CD4-positive, alpha-beta T cell treated with Interferon alpha-2 for 1 hour (primary cell): ENCODE measurements around the gene FCGBP.

Source experiments
- DNase-seq, 2 donors: peaks; one replicate each; pipeline ENCODE4 v3.0.0-alpha.2; 2020 to 2022

Gene FCGBP

GRCh38 chr19:39943586-39943985, 9.2 kb upstream of the FCGBP start:
- DNase-seq = no peak

- no peak for DNase-seq
Observed at GRCh38 chr19:39942366-39942730, 7.9 kb upstream of the FCGBP start.

- DNase-seq = peak; percentile 79 to 85
Observed at GRCh38 chr19:39941615-39942365, 7.4 kb upstream of the FCGBP start.

DNA sequence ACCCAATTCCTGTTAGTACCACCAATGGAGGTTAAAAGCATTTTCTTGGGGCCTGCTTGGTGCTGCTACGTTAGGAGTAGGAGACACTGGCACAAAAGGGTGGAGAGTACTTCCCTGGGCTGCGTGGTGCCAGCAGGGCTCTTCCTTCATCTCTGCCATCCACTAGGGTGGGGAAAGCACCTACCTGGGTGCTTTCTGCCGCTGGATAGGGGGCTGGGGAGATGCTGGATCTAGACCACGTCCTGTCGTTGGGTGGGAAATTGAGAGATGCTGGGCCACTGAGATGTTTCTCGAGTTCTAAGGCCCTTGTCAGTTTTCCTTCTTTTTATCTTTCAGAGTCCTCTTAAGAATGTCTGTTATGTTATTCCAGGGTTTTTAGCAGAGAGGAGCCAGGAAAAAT, 6.7 kb upstream of the FCGBP start:
- DNase-seq = peak in 1 of 2 donors; percentile 47

DNA sequence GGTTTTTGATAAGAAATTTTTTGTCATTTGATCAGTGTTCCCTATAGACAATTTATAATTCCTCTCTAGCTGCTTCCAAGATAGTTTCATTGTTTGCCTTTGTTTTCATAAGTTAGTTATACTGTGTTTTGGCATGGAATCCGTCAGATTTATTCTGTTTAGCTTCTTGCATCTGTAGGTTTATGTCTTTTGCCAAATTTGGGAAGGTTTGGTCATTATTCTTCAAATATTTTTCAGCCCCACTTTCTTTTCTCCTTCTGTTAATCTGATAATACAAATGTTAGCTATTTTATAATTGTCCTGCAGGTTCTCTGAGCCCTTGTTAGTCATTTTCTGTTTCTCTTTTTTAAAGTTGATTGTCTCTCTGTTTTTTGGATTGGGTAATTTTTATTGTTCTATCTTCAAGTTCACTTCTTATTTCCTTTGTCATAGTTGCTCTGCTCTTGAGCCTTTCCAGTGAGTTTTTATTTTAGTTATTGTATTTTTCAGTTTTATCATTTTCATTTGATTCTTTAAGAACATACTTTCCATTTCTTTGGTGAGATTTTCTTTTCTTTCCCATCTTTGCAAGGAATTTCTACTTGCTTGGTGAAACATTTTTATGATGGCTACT, 5.9 kb upstream of the FCGBP start:
- no peak for DNase-seq

- no peak for DNase-seq
Observed at GRCh38 chr19:39939556-39939955, 5.1 kb upstream of the FCGBP start.

DNA sequence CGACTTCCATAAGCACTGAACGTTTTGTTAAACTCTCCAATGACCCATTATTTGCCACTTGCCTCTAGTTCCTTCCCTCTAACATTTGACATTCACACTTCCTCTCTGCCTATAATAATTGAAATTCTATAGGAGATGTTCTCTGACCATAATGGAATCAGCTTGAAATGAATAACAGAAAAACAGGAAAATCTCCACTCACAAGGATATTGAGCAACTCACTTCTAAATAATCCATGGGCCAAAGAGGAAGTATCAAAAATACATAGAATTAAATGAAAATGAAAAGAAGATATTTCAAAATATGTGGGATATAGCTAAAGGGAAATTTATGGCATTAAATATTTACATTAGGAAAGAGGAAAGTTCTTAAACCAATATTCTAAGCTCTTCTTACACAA, 3.4 kb upstream of the FCGBP start:
- no peak for DNase-seq

DNA sequence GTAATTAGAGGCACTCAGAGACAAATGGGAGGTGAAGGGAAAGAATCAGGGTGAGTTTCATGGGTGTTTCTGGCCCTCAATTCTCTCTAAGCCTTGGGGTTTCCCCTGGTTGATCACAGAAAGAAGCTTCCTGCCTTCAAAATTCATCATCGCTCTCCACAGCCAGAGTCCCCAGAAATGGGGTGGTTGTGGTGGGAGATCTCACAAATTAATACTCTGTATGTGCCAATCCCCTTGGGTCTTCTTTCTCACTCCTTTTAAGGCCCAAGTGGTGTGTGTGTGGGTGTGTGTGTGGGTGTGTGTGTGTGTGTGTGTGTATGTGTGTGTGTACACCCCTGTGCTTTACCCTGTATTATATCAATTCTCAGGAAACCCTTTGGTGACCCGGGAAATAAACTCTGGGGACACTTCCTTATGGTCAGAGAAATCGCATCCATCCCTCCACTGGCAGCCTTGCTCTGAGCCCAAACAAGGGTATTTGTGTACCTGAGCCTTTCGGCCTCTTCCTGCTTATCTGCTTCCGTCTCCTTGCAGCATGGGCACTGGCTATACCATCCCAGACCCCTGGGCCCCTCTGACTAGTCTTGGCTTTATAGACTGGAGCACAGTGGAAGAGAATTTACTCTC, 2.8 kb upstream of the FCGBP start:
- peak; percentile 29 to 70 for DNase-seq

DNA sequence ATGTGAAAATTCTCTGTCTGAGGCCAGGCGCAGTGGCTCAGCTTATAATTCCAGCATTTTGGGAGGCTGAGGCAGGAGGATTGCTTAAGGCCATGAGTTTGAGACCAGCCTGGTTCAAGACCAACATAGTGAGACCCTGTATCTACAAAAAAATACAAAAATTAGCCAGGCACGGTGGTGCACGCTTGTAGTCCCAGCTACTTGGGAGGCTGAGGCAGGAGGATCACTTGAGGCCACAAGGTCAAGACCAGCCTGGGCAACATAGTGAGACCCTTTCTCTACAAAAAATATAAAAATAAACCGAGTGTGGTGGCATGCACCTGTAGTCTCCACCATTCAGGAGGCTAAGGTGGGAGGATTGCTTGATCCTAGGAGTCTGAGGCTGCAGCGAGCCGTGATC, 2.2 kb upstream of the FCGBP start:
- DNase-seq = no peak

- no peak for DNase-seq
Observed at GRCh38 chr19:39936020-39936419, 1.6 kb upstream of the FCGBP start.

- DNase-seq = no peak
Observed at GRCh38 chr19:39935364-39935661, 879 bp upstream of the FCGBP start.

GRCh38 chr19:39929750-39930149, 4.7 kb downstream of the FCGBP start:
- no peak for DNase-seq

GRCh38 chr19:39928357-39928725, 6.1 kb downstream of the FCGBP start:
- DNase-seq = no peak

DNA sequence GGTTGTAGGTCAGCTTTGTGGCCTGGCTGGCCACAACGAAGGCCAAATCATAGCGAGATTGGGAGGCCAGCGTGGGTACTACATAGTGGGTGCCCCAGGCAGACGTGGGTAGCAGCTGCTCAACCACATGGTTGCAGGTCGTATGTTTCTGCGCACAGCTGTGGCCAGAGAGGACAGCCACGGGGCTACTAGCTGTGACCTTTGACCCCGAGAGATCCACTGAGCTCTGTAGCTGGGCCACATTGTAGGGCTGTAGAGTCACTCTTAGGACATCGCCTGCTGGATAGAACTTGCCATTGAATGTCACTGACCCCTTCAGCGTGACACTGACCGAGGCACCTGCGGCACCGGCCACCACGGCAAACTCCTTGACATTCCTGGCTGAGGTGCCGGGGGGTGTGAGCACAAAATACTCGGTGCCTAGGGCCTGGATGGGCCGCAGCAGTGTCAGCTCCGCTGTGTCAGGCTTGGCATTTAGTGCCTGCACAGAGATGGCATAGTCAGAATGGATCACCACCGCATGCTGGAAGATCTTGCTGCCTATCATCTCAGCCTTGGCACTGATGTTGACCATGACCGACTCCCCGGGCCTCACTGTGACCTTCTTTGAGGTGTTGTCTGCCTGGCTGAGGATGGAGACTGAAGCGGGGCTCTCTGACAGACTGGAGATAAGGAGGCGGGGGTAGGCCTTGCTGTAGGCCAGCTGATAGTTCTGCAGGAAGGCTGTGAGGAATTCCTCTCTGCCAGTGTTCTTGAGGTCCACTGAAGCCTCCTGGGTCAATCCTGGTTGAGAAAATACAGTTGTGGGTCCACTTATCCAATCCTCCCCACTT, 6.7 kb downstream of the FCGBP start:
- DNase-seq = no peak

- no peak for DNase-seq
Observed at GRCh38 chr19:39927076-39927475, 7.4 kb downstream of the FCGBP start.

DNA sequence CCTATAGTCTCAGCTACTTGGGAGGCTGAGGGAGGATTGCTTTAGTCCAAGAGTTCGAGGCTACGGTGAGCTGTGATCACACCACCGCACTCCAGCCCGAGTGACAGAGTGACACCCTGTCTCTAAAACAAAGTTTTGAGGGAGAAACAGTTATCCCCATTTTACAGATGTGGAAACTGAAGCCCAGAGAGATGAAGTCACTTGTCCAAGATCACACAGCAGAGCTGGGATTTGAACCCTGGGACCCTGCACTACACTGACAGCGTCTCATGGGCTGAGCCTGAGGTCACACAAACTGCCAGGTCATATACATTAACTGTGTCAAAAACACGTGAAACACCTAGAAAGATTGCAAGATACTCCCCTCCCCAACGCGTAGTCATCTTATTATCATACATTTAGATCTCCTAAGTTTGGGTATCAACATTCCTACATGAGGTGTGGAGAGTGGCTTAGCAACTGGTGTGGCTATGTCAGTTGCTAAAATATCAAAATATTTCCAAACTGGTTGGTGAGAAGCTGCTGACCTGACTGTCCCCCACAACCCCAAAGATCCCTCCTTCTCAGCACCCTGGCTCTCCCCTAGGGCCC, 8.2 kb downstream of the FCGBP start:
- no peak for DNase-seq

DNA sequence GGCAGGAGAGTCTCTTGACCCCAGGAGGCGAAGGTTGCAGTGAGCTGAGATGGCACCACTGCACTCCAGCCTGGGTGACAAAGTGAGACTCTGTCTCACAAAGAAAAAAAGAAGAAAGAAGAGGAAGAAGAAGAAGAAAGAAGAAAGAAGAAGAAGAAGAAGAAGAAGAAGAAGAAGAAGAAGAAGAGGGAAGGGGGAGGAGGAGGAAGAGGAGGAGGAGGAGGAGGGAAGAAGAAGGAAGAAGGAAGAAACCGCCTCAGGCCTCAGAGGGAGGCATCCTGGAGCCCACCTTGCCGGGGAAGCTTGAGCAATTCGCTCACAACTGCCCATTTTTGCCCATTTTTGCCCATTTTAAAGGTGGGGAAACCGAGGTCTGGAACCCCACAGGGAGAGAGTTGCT, 9.5 kb downstream of the FCGBP start:
- DNase-seq = no peak

GRCh38 chr19:39924389-39924788, 10.0 kb downstream of the FCGBP start:
- DNase-seq = no peak

GRCh38 chr19:39923862-39924261, 10.6 kb downstream of the FCGBP start:
- DNase-seq = no peak

DNA sequence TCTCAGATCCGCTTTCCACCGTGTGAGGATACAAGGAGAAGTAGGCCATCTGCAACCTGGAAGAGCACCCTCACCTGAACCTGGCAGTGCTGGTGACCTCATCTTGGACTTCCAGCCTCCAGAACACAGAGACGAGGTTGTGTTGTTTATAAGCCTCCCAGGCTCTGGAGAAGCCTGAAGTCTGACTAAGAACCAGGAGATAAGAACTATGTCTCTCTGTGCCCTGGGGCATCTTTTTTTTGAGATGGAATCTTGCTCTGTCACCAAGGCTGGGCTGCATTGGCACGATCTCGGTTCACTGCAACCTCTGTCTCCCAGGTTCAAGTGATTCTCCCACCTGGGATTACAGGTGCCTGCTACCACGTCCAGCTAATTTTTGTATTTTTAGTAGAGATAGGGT, 14.5 kb downstream of the FCGBP start:
- no peak for DNase-seq

GRCh38 chr19:39918183-39918651, 16.2 kb downstream of the FCGBP start:
- no peak for DNase-seq

DNA sequence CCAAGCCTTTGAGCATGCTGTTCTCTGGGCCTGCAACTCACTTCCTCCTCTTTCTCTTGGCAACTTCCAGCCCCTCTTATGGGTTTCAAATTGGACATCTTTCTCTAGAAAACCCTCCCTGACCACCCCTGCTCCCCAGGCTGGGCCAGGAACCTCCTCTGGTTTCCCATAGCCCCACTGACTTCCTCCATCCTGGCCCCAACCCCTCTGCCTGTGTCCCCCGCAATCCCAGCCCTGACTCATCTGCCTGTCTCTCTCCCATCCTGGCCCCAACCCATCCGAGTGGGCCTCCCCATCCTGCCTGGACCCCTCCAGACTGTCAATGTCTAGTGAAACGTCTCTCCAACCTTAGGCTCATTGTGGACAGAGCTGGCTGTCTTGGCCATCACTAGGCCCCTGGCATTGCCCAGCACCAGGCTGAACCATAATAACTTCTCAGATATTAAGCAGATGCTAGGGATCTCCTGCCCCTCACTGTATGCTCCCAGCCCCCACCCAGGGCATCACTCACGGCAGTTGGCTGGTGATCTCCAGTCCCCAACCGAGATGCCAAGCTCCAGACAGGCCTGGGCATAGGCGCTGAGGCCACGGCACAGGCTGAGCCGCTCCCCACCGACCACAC, 16.8 kb downstream of the FCGBP start:
- no peak for DNase-seq
